Astrocyte (in vitro differentiated cells and primary cell): Measurements from ENCODE around the gene SLIT3. TPM values are rescaled to one million over a fixed set of nuclear protein-coding genes. Genes with fewer than 3 reads are reported as not detected.
A peak's percentile ranks its signal among the peaks of the same experiment; 100 is the strongest.

Experiments
- DNase-seq: peaks from one replicate; pipeline ENCODE4 v3.0.0-alpha.2; 2010; ENCODE audit warnings: low read depth
- FAIRE-seq: peaks from 2 replicates; lab custom pipeline; 2011; peaks lifted over from hg19 to GRCh38; lab: Jason Lieb, UNC
- H2AFZ ChIP-seq: 2 replicates; pipeline ENCODE4 v1.6.0; 2012; ENCODE audit warnings: low read depth, low read length, inconsistent platforms
- H3K27ac ChIP-seq: 2 replicates; pipeline ENCODE4 v1.5.1; 2011; ENCODE audit warnings: low read depth, low read length, inconsistent platforms
- H3K27me3 ChIP-seq: 2 replicates; pipeline ENCODE4 v1.6.0; 2011; ENCODE audit warnings: low read length, inconsistent platforms; ENCODE audit not compliant: insufficient read depth
- H3K36me3 ChIP-seq: 2 replicates; pipeline ENCODE4 v1.5.1; 2011; ENCODE audit warnings: low read length, inconsistent platforms; ENCODE audit not compliant: insufficient read depth
- H3K4me1 ChIP-seq: 2 replicates; pipeline ENCODE4 v1.5.1; 2011; ENCODE audit warnings: low read length, inconsistent platforms; ENCODE audit not compliant: insufficient read depth
- H3K4me2 ChIP-seq: 2 replicates; pipeline ENCODE4 v1.6.0; 2012; ENCODE audit warnings: low read length, inconsistent platforms
- H3K4me3 ChIP-seq: 2 replicates; pipeline ENCODE4 v1.5.1; 2011; ENCODE audit warnings: low read depth, mild to moderate bottlenecking, low read length, inconsistent platforms; ENCODE audit not compliant: insufficient read depth
- H3K79me2 ChIP-seq: 2 replicates; pipeline ENCODE4 v1.6.0; 2012; ENCODE audit warnings: mild to moderate bottlenecking, low read length, inconsistent platforms; ENCODE audit not compliant: insufficient read depth
- H3K9ac ChIP-seq: 2 replicates; pipeline ENCODE4 v1.6.0; 2012; ENCODE audit warnings: mild to moderate bottlenecking, low read length, inconsistent platforms
- H3K9me3 ChIP-seq: 2 replicates; pipeline ENCODE4 v1.5.1; 2012; ENCODE audit warnings: low read depth, mild to moderate bottlenecking, low read length, inconsistent platforms; ENCODE audit not compliant: insufficient read depth
- H4K20me1 ChIP-seq: 2 replicates; pipeline ENCODE4 v1.6.0; 2012; ENCODE audit warnings: low read length, inconsistent platforms; ENCODE audit not compliant: insufficient read depth
- H3K27ac Mint-ChIP-seq: one replicate; pipeline ENCODE4 v1.8.0; 2021; ENCODE audit warnings: mild to moderate bottlenecking, mixed read lengths; ENCODE audit not compliant: unreplicated experiment
- H3K27me3 Mint-ChIP-seq: one replicate; pipeline ENCODE4 v1.8.0; 2021; ENCODE audit warnings: low read depth, mixed read lengths; ENCODE audit not compliant: unreplicated experiment
- H3K36me3 Mint-ChIP-seq: one replicate; pipeline ENCODE4 v1.8.0; 2021; ENCODE audit warnings: low read depth, mixed read lengths; ENCODE audit not compliant: unreplicated experiment
- H3K4me1 Mint-ChIP-seq: one replicate; pipeline ENCODE4 v1.8.0; 2021; ENCODE audit warnings: low read depth, mixed read lengths; ENCODE audit not compliant: unreplicated experiment
- H3K4me3 Mint-ChIP-seq: one replicate; pipeline ENCODE4 v1.8.0; 2021; ENCODE audit warnings: mild to moderate bottlenecking, moderate library complexity, mixed read lengths; ENCODE audit not compliant: unreplicated experiment
- H3K9me3 Mint-ChIP-seq: one replicate; pipeline ENCODE4 v1.8.0; 2021; ENCODE audit warnings: mild to moderate bottlenecking, mixed read lengths; ENCODE audit not compliant: unreplicated experiment
- EZH2 ChIP-seq: IDR thresholded peaks from 2 replicates; pipeline ENCODE4 v1.6.1; 2012; ENCODE audit warnings: mild to moderate bottlenecking, low read length, inconsistent platforms; ENCODE audit not compliant: insufficient read depth
- total RNA-seq: library from RNA; stranded (reverse); gene quantifications from 2 replicates; pipeline ENCODE4 v1.2.1, GENCODE V29; 2021
- TF ChIP-seq, protein P1 (sequence below): IDR thresholded peaks from 2 replicates; pipeline ENCODE4 v1.5.1; 2011; ENCODE audit warnings: low read depth, mild to moderate bottlenecking, inconsistent platforms, low read length, moderate library complexity; ENCODE audit not compliant: insufficient read depth

SLIT3 gene
- total RNA-seq, 1 donor from 2014 or later, result 20.7 TPM

DNA sequence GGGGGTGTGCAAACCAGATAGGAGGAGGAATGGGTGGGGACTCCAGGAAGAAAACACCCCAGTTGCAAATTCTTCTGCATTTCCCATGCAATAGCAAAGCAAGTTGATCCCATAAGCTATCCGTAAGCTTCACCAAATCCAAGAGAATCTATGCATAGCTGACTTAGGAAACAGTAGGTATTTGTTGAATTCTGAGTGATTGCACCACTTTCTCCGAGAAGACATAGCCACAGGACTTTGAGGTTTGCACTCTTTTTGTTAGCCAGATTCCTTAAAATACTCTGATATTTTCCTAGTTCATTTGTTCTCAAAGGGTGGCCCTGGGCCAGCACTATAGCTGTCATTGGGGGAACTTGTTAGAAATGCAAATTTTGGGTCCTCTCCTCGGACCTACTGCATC is 271.9 kb downstream of the SLIT3 start:
- peaks cover 8% of the 10 kb centered on the region for H3K4me1 ChIP-seq
- H4K20me1 ChIP-seq, result no peaks in the 10 kb centered on the region
- peak overlapping the region; percentile 3 for H3K9ac ChIP-seq
- H3K36me3 ChIP-seq, result no peaks in the 10 kb centered on the region
- FAIRE-seq (no peak), DNase-seq (peak; percentile 79)
- Mint-ChIP-seq H3K36me3 (peaks cover 4% of the 10 kb centered on the region), H3K4me1 (peaks cover 15% of the 10 kb centered on the region), H3K27ac (peak overlapping the region; percentile 56), H3K4me3 (no peak overlapping the region), H3K9me3 (no peaks in the 10 kb centered on the region), H3K27me3 (peaks cover 3% of the 10 kb centered on the region)
- no peak overlapping the region for H2AFZ ChIP-seq
- no peak overlapping the region for H3K4me3 ChIP-seq
- H3K27me3 ChIP-seq, result no peaks in the 10 kb centered on the region
- H3K9me3 ChIP-seq, result no peaks in the 10 kb centered on the region
- peak overlapping the region; percentile 37 for H3K4me2 ChIP-seq
- H3K27ac ChIP-seq, result no peak overlapping the region
- no peaks in the 10 kb centered on the region for H3K79me2 ChIP-seq
- TF ChIP-seq, protein P1, sequence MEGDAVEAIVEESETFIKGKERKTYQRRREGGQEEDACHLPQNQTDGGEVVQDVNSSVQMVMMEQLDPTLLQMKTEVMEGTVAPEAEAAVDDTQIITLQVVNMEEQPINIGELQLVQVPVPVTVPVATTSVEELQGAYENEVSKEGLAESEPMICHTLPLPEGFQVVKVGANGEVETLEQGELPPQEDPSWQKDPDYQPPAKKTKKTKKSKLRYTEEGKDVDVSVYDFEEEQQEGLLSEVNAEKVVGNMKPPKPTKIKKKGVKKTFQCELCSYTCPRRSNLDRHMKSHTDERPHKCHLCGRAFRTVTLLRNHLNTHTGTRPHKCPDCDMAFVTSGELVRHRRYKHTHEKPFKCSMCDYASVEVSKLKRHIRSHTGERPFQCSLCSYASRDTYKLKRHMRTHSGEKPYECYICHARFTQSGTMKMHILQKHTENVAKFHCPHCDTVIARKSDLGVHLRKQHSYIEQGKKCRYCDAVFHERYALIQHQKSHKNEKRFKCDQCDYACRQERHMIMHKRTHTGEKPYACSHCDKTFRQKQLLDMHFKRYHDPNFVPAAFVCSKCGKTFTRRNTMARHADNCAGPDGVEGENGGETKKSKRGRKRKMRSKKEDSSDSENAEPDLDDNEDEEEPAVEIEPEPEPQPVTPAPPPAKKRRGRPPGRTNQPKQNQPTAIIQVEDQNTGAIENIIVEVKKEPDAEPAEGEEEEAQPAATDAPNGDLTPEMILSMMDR, result no peak
- TF ChIP-seq EZH2, result no peak

DNA sequence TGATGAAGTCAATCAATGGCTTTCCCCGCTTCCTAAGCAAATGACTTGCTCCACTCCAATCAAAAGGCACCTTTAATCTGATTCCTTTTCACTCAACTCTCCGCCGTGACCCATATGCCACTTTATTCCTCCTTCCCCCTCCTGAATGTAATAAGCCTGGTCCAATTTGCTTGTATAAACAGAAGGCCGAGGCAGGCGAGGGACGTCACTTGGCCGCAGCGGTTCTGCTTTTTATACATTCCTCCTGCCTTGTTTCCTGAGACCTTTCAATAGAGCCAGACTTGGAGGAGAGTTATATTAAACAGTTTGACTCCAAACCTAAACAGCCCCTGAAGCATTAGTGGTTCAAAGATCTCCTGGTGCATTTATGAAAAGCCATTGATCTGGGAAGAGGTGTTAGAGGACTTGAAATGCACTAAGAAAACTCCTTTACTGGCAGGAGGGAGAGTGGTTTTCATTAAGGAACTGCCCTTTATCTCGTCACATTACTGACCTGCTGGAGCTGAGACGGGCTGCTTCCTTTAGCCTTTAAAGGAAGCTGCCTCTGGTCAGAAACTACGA is 273.4 kb downstream of the SLIT3 start:
- H3K4me1 Mint-ChIP-seq, result peaks cover 15% of the 10 kb centered on the region
- H3K27me3 ChIP-seq, result no peaks in the 10 kb centered on the region
- H3K27me3 Mint-ChIP-seq, result peaks cover 4% of the 10 kb centered on the region

DNA sequence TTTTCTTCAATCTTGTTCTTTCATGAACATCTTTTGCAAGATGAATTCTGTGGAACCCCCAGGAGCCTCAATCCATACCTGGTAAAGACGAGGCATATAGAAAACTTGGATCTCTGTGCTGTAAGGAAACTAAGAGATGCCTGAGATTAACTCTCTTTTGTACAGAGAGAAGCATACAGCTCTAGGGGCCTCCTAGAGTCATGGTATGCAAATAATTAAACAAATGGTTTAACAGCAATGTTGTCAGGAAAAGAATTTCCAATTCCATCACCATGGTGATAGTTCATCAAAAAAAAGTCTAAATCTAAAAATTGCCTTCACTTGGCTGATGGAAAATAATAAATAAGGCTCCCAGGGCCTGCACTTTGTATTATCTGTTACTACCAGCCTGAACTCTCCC is 275.4 kb downstream of the SLIT3 start:
- DNase-seq (no peak), FAIRE-seq (no peak)
- Histone ChIP-seq H3K9me3 (no peaks in the 10 kb centered on the region), H4K20me1 (no peaks in the 10 kb centered on the region), H3K4me1 (peaks cover 8% of the 10 kb centered on the region), H3K4me3 (no peak overlapping the region), H3K27me3 (no peaks in the 10 kb centered on the region), H3K27ac (no peak overlapping the region), H2AFZ (no peak overlapping the region), H3K9ac (no peak overlapping the region), H3K36me3 (no peaks in the 10 kb centered on the region), H3K4me2 (no peak overlapping the region), H3K79me2 (no peaks in the 10 kb centered on the region)
- TF ChIP-seq, protein P1, result no peak
- TF ChIP-seq EZH2, result no peak
- Mint-ChIP-seq H3K4me3 (no peak overlapping the region), H3K4me1 (peaks cover 15% of the 10 kb centered on the region), H3K27ac (no peak overlapping the region), H3K36me3 (peaks cover 2% of the 10 kb centered on the region), H3K9me3 (no peaks in the 10 kb centered on the region), H3K27me3 (peaks cover 4% of the 10 kb centered on the region)

More for the DNA sequence above, 273.4 kb downstream of the SLIT3 start:
- DNase-seq, result no peak
- Histone ChIP-seq H4K20me1 (no peaks in the 10 kb centered on the region), H3K4me2 (no peak overlapping the region), H3K79me2 (no peaks in the 10 kb centered on the region), H3K36me3 (no peaks in the 10 kb centered on the region), H3K9ac (no peak overlapping the region), H3K27ac (no peak overlapping the region), H2AFZ (no peak overlapping the region), H3K4me3 (no peak overlapping the region), H3K9me3 (no peaks in the 10 kb centered on the region), H3K4me1 (peaks cover 8% of the 10 kb centered on the region)
- no peak overlapping the region for H3K27ac Mint-ChIP-seq
- FAIRE-seq, result no peak
- H3K9me3 Mint-ChIP-seq, result no peaks in the 10 kb centered on the region
- H3K4me3 Mint-ChIP-seq, result no peak overlapping the region
- no peak for TF ChIP-seq EZH2
- TF ChIP-seq, protein P1, result no peak
- peaks cover 2% of the 10 kb centered on the region for H3K36me3 Mint-ChIP-seq
